GM12801 (cell line): Measurements from ENCODE around the gene ADAM10.

Source experiments
- CTCF ChIP-seq: IDR thresholded peaks from one replicate; pipeline ENCODE4 v1.5.1; 2011; ENCODE audit warnings: control low read depth; ENCODE audit not compliant: insufficient read length; ENCODE audit errors: extremely low read depth

Gene ADAM10

GRCh38 chr15:58553365-58553918 lies 196.1 kb downstream of the ADAM10 start:
- no peak for TF ChIP-seq CTCF

- TF ChIP-seq CTCF: no peak
These were observed 196.8 kb downstream of the ADAM10 start for GRCh38 chr15:58552505-58553364.

GRCh38 chr15:58551764-58552504 lies 197.6 kb downstream of the ADAM10 start:
- no peak for TF ChIP-seq CTCF

GRCh38 chr15:58551084-58551763 lies 198.3 kb downstream of the ADAM10 start:
- no peak for TF ChIP-seq CTCF

- TF ChIP-seq CTCF: no peak
These were observed 199.8 kb downstream of the ADAM10 start for GRCh38 chr15:58549785-58550074.

GRCh38 chr15:58549013-58549784 lies 200.3 kb downstream of the ADAM10 start:
- no peak for TF ChIP-seq CTCF
